ENCODE results near the gene KRT15.

KRT15 gene

GRCh38 chr17:41480581-41480980 lies 38.1 kb downstream of the KRT15 start:
- no peak for TF ChIP-seq CTCF (IDR thresholded peaks at IDR 0.05)

DNA sequence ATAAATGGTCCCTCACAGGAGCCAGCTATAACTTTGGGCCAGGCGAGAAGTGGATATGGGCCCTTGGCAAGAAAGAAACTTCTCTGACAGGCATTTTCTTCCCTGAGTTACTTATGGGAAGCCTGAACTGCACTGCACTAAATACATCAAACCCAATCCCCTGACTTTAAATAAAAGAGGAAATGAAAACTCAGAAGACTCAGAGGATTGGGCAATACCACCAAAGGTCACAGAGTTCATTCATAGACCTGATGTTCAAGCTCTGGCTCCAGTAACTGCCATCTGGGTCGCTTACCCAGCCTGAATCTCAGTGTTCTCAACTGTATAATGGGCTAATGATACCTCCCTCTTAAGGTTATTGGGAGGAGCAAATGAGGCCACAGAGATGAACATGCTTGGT lies 38.6 kb downstream of the KRT15 start:
- TF ChIP-seq CTCF (IDR thresholded peaks at IDR 0.05): no peak

DNA sequence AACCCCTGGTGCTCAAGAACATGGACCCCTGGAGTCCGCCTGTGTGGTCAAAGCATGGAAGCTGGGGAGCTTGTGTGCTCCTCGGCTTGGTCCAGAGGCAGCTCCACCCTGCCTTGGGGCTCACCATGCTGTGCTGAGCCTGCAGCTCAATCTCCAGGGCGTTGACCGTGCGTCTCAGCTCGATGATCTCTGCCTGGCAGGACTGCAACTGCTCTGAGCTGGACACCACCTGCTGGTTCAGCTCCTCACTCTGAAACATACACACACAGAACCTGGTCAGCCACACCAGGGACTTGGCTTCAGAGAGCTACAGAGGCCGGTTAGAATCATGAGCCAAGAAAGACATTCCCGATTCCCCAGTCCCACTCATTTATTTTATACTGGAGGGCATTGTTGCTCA lies 40.5 kb downstream of the KRT15 start:
- TF ChIP-seq CTCF (IDR thresholded peaks at IDR 0.05): no peak

- no peak for TF ChIP-seq CTCF (IDR thresholded peaks at IDR 0.05)
Measured at GRCh38 chr17:41476866-41477815, 41.5 kb downstream of the KRT15 start.

- TF ChIP-seq CTCF (IDR thresholded peaks at IDR 0.05): no peak
Measured at GRCh38 chr17:41475421-41475820, 43.3 kb downstream of the KRT15 start.

GRCh38 chr17:41474863-41475262 lies 43.8 kb downstream of the KRT15 start:
- TF ChIP-seq CTCF (IDR thresholded peaks at IDR 0.05): no peak

- TF ChIP-seq CTCF (IDR thresholded peaks at IDR 0.05): no peak
Measured at GRCh38 chr17:41468346-41468745, 50.3 kb downstream of the KRT15 start.

All from LNCAP (cell line).